Ishikawa (cell line): Measurements from ENCODE around the gene MAGEC3.

ENCODE experiments used
- CEBPB ChIP-seq: IDR thresholded peaks from 2 replicates; pipeline ENCODE4 v1.6.1; 2012
- CREB1 ChIP-seq: IDR thresholded peaks from 2 replicates; pipeline ENCODE4 v1.6.1; 2012; ENCODE audit warnings: low read depth
- EGR1 ChIP-seq: IDR thresholded peaks from 2 replicates; pipeline ENCODE4 v1.6.1; 2012
- EP300 ChIP-seq: IDR thresholded peaks from 2 replicates; pipeline ENCODE4 v1.6.1; 2012; ENCODE audit warnings: borderline replicate concordance
- FOXM1 ChIP-seq: IDR thresholded peaks from 2 replicates; pipeline ENCODE4 v1.6.1; 2012; ENCODE audit warnings: low read depth, borderline replicate concordance
- MAX ChIP-seq: IDR thresholded peaks from 2 replicates; pipeline ENCODE4 v1.6.1; 2012
- NFIC ChIP-seq: IDR thresholded peaks from 2 replicates; pipeline ENCODE4 v1.6.1; 2012
- RAD21 ChIP-seq: IDR thresholded peaks from 2 replicates; pipeline ENCODE4 v1.6.1; 2012; ENCODE audit warnings: low read depth
- REST ChIP-seq: IDR thresholded peaks from 2 replicates; pipeline ENCODE4 v1.6.1; 2012; ENCODE audit warnings: low read depth, mild to moderate bottlenecking
- TAF1 ChIP-seq: IDR thresholded peaks from 2 replicates; pipeline ENCODE4 v1.6.1; 2012; ENCODE audit warnings: low read depth, mild to moderate bottlenecking
- TCF12 ChIP-seq: IDR thresholded peaks from 2 replicates; pipeline ENCODE4 v1.6.1; 2012; ENCODE audit warnings: low read depth
- TEAD4 ChIP-seq: IDR thresholded peaks from 2 replicates; pipeline ENCODE4 v1.6.1; 2012
- USF1 ChIP-seq: IDR thresholded peaks from 2 replicates; pipeline ENCODE4 v1.6.1; 2012
- YY1 ChIP-seq: IDR thresholded peaks from 2 replicates; pipeline ENCODE4 v1.6.1; 2012; ENCODE audit warnings: low read depth
- ZBTB7A ChIP-seq: IDR thresholded peaks from 2 replicates; pipeline ENCODE4 v1.6.1; 2012; ENCODE audit warnings: low read depth

MAGEC3 gene

GRCh38 chrX:141897690-141898089, 59.6 kb downstream of the MAGEC3 start:
- TF ChIP-seq TAF1 (no peak), EP300 (no peak), YY1 (no peak), CREB1 (no peak), REST (no peak), USF1 (no peak), EGR1 (no peak), TEAD4 (no peak), FOXM1 (no peak), NFIC (no peak), CEBPB (no peak), ZBTB7A (no peak), RAD21 (no peak), TCF12 (no peak), MAX (no peak)

GRCh38 chrX:141902366-141902765, 64.2 kb downstream of the MAGEC3 start:
- TF ChIP-seq YY1 (no peak), CEBPB (no peak), FOXM1 (no peak), NFIC (no peak), USF1 (no peak), EP300 (no peak), EGR1 (no peak), ZBTB7A (no peak), TCF12 (no peak), REST (no peak), TEAD4 (no peak), TAF1 (no peak), CREB1 (no peak), MAX (no peak), RAD21 (no peak)

- no peak for TF ChIP-seq YY1
- TF ChIP-seq CEBPB = no peak
- no peak for TF ChIP-seq FOXM1
- no peak for TF ChIP-seq EGR1
- TF ChIP-seq TEAD4 = no peak
- TF ChIP-seq USF1 = no peak
- TF ChIP-seq NFIC = no peak
- no peak for TF ChIP-seq EP300
- TF ChIP-seq TCF12 = no peak
- TF ChIP-seq TAF1 = no peak
- TF ChIP-seq CREB1 = no peak
Observed at GRCh38 chrX:141903400-141904155, 65.5 kb downstream of the MAGEC3 start, which contains the start of gene MAGEC1. TSS of gene MAGEC1 (plus strand) at chrX:141903894. CDS start at chrX:141905073, 1,179 bp downstream.

- TF ChIP-seq EGR1 (no peak), RAD21 (no peak), CEBPB (no peak)
Observed at GRCh38 chrX:141904262-141904661, 66.1 kb downstream of the MAGEC3 start.

- TF ChIP-seq CEBPB = no peak
- TF ChIP-seq TAF1 = no peak
- TF ChIP-seq MAX = no peak
- no peak for TF ChIP-seq ZBTB7A
- no peak for TF ChIP-seq CREB1
- TF ChIP-seq NFIC = no peak
- TF ChIP-seq REST = no peak
- TF ChIP-seq YY1 = no peak
- no peak for TF ChIP-seq FOXM1
- TF ChIP-seq TEAD4 = no peak
- no peak for TF ChIP-seq EGR1
- no peak for TF ChIP-seq TCF12
- TF ChIP-seq RAD21 = no peak
- no peak for TF ChIP-seq EP300
- TF ChIP-seq USF1 = no peak
Observed at GRCh38 chrX:141917801-141918200, 79.7 kb downstream of the MAGEC3 start.
